Spleen (tissue), 11 donors: ENCODE measurements around the gene PCMT1. TPM values are rescaled to one million over a fixed set of nuclear protein-coding genes. Genes with fewer than 3 reads are reported as not detected.
"Not testable (repeated sequence)": the region's sequence is repeated elsewhere in the genome, so short reads cannot be mapped to it uniquely, and the experiment has no call there.

ENCODE experiments used
- DNase-seq: peaks from one replicate; pipeline ENCODE4 v3.0.0-alpha.2; 2020
- H3K27ac ChIP-seq, 8 donors: fragments of 200-600 bp; sonication (generic) in 7 of 8; 1 replicate in 4 of 8; 2 replicates in 4 of 8; pipeline versions ENCODE4 v1.5.0 to v1.8.0; 2016 to 2021; ENCODE audit warnings: inconsistent platforms in 4 of 8, mild to moderate bottlenecking in 4 of 8, moderate library complexity in 1 of 8
- H3K27me3 ChIP-seq, 7 donors: fragments of 200-600 bp; sonication (generic) in 6 of 7; replicated peaks in 1 of 7; 1 replicate in 4 of 7; 2 replicates in 3 of 7; pipeline versions ENCODE4 v1.5.0 to v1.8.0; 2016 to 2021; ENCODE audit warnings: inconsistent platforms in 3 of 7, mild to moderate bottlenecking in 1 of 7
- H3K36me3 ChIP-seq, 6 donors: fragments of 200-600 bp; sonication (generic) in 5 of 6; 1 replicate in 4 of 6; 2 replicates in 2 of 6; pipeline versions ENCODE4 v1.5.0 to v1.8.0; 2016 to 2021; ENCODE audit warnings: inconsistent platforms in 2 of 6
- H3K4me1 ChIP-seq, 6 donors: fragments of 200-600 bp; sonication (generic) in 5 of 6; 1 replicate in 3 of 6; 2 replicates in 3 of 6; pipeline versions ENCODE4 v1.5.0 to v1.8.0; 2016 to 2021; ENCODE audit warnings: inconsistent platforms in 3 of 6
- H3K4me3 ChIP-seq, 8 donors: fragments of 200-600 bp; sonication (generic) in 7 of 8; 1 replicate in 4 of 8; 2 replicates in 4 of 8; pipeline versions ENCODE4 v1.5.0 to v1.8.0; 2016 to 2021; ENCODE audit warnings: inconsistent platforms in 4 of 8, mild to moderate bottlenecking in 4 of 8, moderate library complexity in 2 of 8
- H3K9me3 ChIP-seq, 8 donors: fragments of 200-600 bp; sonication (generic) in 7 of 8; 1 replicate in 4 of 8; 2 replicates in 4 of 8; pipeline versions ENCODE4 v1.5.0 to v1.8.0; 2016 to 2021; ENCODE audit warnings: inconsistent platforms in 4 of 8
- CTCF ChIP-seq, 11 experiments: fragments of 200-600 bp in 7 of 11; fragments of 450-650 bp in 4 of 11; sonication (generic) in 4 of 11; IDR thresholded peaks in 8 of 11; conservative IDR thresholded peaks in 3 of 11; 1 replicate in 7 of 11; 2 replicates in 4 of 11; pipeline versions ENCODE4 v1.4.0 to v1.8.0; 2016 to 2021; ENCODE audit warnings: antibody characterized with exemption in 11 of 11, inconsistent platforms in 4 of 11, mild to moderate bottlenecking in 1 of 11
- POLR2A ChIP-seq, 3 donors: fragments of 450-650 bp; IDR thresholded peaks; one replicate each; pipeline ENCODE4 v1.5.1; 2017; ENCODE audit warnings: antibody characterized with exemption in 3 of 3, mild to moderate bottlenecking in 1 of 3
- POLR2AphosphoS5 ChIP-seq, 3 donors: sonication (generic); formaldehyde crosslinking; IDR thresholded peaks; one replicate each; pipeline ENCODE4 v1.5.1; 2017; ENCODE audit warnings: antibody characterized with exemption in 3 of 3
- WGBS, 5 donors: extraction: QIAGEN DNeasy Blood & Tissue Kit in 3 of 5; methylation state at CpG; one replicate each; pipeline versions ENCODE4 v1.1.5 to v1.1.7; 2013 to 2018; 5-methylcytosine and 5-hydroxymethylcytosine counted together
- intact Hi-C: fragments of 100-400 bp; cut with DNase I; formaldehyde crosslinking; loops from one replicate; pipeline ENCODE4 v1.15.0; 2023; ENCODE audit warnings: low total_unique reads
- polyA plus RNA-seq, 3 donors: library from polyadenylated mRNA; stranded (reverse); fragments of 200-250 nt; gene quantifications; one replicate each; pipeline ENCODE4 v1.2.1, GENCODE V29; 2013
- total RNA-seq, 7 donors: library from RNA; depleted of rRNA in 3 of 7; stranded (reverse); fragments of >200 nt in 3 of 7; fragmentation: NEBNext Ultra II Directional in 4 of 7; extraction: Animal tissue kit (Norgen Biotek cat#: 25700) in 4 of 7; gene quantifications; one replicate each; pipeline versions ENCODE4 v1.1.0 to v1.2.1, GENCODE V29; 2016 to 2021
- donor health status: healthy with polysubstance abuse.
- donor health status: DM: no; HTN: no; CAD: no; lungs with moderate emphysema.
- donor health status: DM: no; HTN: no; CAD: no.
- donor health status: Bipolar disorder and iron deficiency.
- donor health status: healthy.
- donor health status: DM: no; HTN: no; CAD: no.
- donor health status: DM: yes; HTN: yes; CAD: no.

The PCMT1 gene
- total and polyA plus RNA-seq, 10 donors = 22.0 to 66.7 (median 49.2) TPM

DNA sequence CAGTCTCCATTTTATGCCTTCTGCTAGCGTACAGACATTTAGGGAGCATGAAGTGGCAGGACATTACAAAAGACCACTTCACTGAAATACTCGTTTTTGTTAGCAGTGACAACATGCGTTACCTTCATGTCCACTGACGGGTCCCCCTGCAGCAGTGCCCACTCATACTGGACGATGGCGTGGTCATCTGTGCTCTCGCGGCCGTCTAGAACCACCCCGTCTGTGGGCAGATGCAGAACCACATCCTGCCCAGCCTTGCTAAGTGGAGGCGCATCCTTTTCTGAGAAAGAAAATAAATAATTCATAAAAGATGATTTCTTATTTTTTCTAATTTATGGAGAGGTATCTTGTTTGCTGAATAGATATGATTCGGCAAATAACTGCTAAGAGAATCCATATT is 103.3 kb downstream of the PCMT1 start:
- DNase-seq = no peak
- Histone ChIP-seq H3K4me1 (peaks cover 0 to 19% (median 12%) of the 10 kb centered on the region in 6 donors), H3K27me3 (peaks cover 0 to 10% (median 0%) of the 10 kb centered on the region in 7 donors), H3K9me3 (no peaks in the 10 kb centered on the region), H3K4me3 (no peak overlapping the region), H3K36me3 (no peaks in the 10 kb centered on the region), H3K27ac (no peak overlapping the region)
- TF ChIP-seq POLR2A (IDR thresholded peaks at IDR 0.05) = no peak
- no peak for TF ChIP-seq CTCF (IDR thresholded peaks at IDR 0.05 in 8 of 11, conservative IDR thresholded peaks at IDR 0.05 in 3 of 11)
- TF ChIP-seq POLR2AphosphoS5 (IDR thresholded peaks at IDR 0.05) = no peak
- intact Hi-C loops = no loop called here
- 56 to 70% (median 69%) methylated on average over 12 of the region's 12 CpGs for WGBS, 5 donors

DNA sequence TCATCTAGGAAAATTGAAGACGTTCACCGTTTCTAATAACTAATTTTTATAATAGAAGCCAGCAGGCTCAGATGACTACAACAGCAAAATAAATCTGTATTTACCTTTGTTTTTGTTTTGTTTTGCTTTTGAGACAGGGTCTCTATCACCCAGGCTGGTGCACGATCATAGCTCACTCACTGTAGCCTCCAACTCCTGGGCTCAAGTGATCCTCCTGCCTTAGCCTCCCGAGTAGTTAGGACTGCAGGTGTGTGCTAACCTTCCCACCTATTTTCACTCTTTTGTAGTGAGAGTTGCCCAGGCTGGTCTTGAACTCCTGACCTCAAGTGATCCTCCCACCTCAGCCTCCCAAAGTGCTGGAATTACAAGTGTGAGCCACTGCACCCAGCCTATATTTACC is 104.5 kb downstream of the PCMT1 start:
- WGBS, 5 donors = 94 to 96% (median 94%) methylated on average over 4 of the region's 4 CpGs
- H3K27me3 ChIP-seq, H3K27ac ChIP-seq, H3K36me3 ChIP-seq, H3K9me3 ChIP-seq, DNase-seq, H3K4me3 ChIP-seq, intact Hi-C loops: not testable (repeated sequence)
- peaks cover 0 to 19% (median 12%) of the 10 kb centered on the region in 6 donors for H3K4me1 ChIP-seq

DNA sequence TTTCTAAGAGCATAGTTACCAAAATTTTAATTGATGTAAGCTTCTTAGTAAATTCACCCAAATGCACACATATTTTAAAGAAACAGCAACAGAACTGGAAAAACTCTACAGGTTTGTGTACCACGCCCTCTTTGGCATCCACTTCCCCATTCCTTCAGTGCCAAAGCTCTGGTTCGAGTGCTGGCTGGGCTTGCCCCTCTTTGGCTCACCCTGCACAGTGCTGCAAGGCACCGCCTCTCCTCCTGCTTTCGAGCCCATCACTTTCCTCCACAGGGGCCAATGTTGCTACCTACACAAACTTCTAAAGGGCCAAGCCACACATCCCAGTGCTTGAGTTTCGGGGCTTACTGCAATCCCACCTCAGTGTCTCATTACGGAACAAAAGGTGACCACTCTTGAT is 105.0 kb downstream of the PCMT1 start:
- no peak for DNase-seq
- intact Hi-C loops = no loop called here
- H3K36me3 ChIP-seq = no peaks in the 10 kb centered on the region
- TF ChIP-seq POLR2A (IDR thresholded peaks at IDR 0.05) (no peak), POLR2AphosphoS5 (IDR thresholded peaks at IDR 0.05) (no peak), CTCF (IDR thresholded peaks at IDR 0.05 in 8 of 11, conservative IDR thresholded peaks at IDR 0.05 in 3 of 11) (no peak)
- peaks cover 0 to 19% (median 12%) of the 10 kb centered on the region in 6 donors for H3K4me1 ChIP-seq
- H3K9me3 ChIP-seq = no peaks in the 10 kb centered on the region
- no peak overlapping the region for H3K4me3 ChIP-seq
- 72 to 82% (median 77%) methylated on average over 6 of the region's 6 CpGs for WGBS, 5 donors
- H3K27ac ChIP-seq = no peak overlapping the region
- H3K27me3 ChIP-seq = peaks cover 0 to 10% (median 0%) of the 10 kb centered on the region in 7 donors

GRCh38 chr6:149855040-149855654 is 105.6 kb downstream of the PCMT1 start:
- Histone ChIP-seq H3K9me3 (no peaks in the 10 kb centered on the region), H3K4me1 (peaks cover 0 to 19% (median 12%) of the 10 kb centered on the region in 6 donors), H3K4me3 (no peak overlapping the region), H3K36me3 (no peaks in the 10 kb centered on the region), H3K27me3 (peaks cover 0 to 10% (median 0%) of the 10 kb centered on the region in 7 donors), H3K27ac (no peak overlapping the region)
- DNase-seq = no peak
- WGBS, 5 donors = 91 to 98% (median 93%) methylated on average over 5 of the region's 5 CpGs
- intact Hi-C loops = no loop called here
- no peak for TF ChIP-seq POLR2A (IDR thresholded peaks at IDR 0.05)
- TF ChIP-seq CTCF (IDR thresholded peaks at IDR 0.05 in 8 of 11, conservative IDR thresholded peaks at IDR 0.05 in 3 of 11) = no peak
- no peak for TF ChIP-seq POLR2AphosphoS5 (IDR thresholded peaks at IDR 0.05)
